Left lung (tissue), 10 donors: Measurements from ENCODE around the gene GBP2. TPM values are rescaled to one million over a fixed set of nuclear protein-coding genes. Genes with fewer than 3 reads are reported as not detected.
"Not testable (repeated sequence)": the region's sequence is repeated elsewhere in the genome, so short reads cannot be mapped to it uniquely, and the experiment has no call there.

Experiments
- ATAC-seq: fragments of 200-7000 bp; cut with Tn5 transposase; one replicate; pipeline ENCODE4 v1.9.1; 2020; ENCODE audit warnings: moderate library complexity
- DNase-seq, 4 donors: peaks; one replicate each; pipeline ENCODE4 v3.0.0-alpha.2; 2013 to 2020
- H3K27ac ChIP-seq, 2 donors: fragments of 200-600 bp; sonication (generic) in 1 of 2; one replicate each; pipeline versions ENCODE4 v1.5.0 to v1.8.0; 2020 to 2021
- H3K27me3 ChIP-seq, 2 donors: fragments of 200-600 bp; sonication (generic) in 1 of 2; one replicate each; pipeline versions ENCODE4 v1.5.0 to v1.8.0; 2020 to 2021
- H3K36me3 ChIP-seq, 2 donors: fragments of 200-600 bp; sonication (generic) in 1 of 2; one replicate each; pipeline versions ENCODE4 v1.5.0 to v1.8.0; 2020 to 2021
- H3K4me1 ChIP-seq, 2 donors: fragments of 200-600 bp; one replicate each; pipeline ENCODE4 v1.8.0; 2021
- H3K4me3 ChIP-seq, 2 donors: fragments of 200-600 bp; sonication (generic) in 1 of 2; one replicate each; pipeline versions ENCODE4 v1.5.0 to v1.8.0; 2020 to 2021; ENCODE audit warnings: mild to moderate bottlenecking in 1 of 2
- H3K9me3 ChIP-seq, 2 donors: fragments of 200-600 bp; sonication (generic) in 1 of 2; one replicate each; pipeline versions ENCODE4 v1.5.0 to v1.8.0; 2020 to 2021
- intact Hi-C, 2 donors: fragments of 100-400 bp; cut with DNase I; formaldehyde crosslinking; loops; one replicate each; pipeline versions ENCODE4 v1.11.2 to v1.14.2; 2022
- polyA plus RNA-seq, 6 donors: library from polyadenylated mRNA; unstranded; fragments of 120-200 nt; gene quantifications; one replicate each; pipeline ENCODE4 v1.2.1, GENCODE V29; 2013; ENCODE audit not compliant: insufficient read length in 6 of 6
- total RNA-seq, 2 donors: library from RNA; stranded (reverse); fragmentation: NEBNext Ultra II Directional; extraction: Animal tissue kit (Norgen Biotek cat#: 25700); gene quantifications; one replicate each; pipeline ENCODE4 v1.2.1, GENCODE V29; 2021
- TF ChIP-seq, protein P1 (sequence below), 2 donors: fragments of 200-600 bp; sonication (generic) in 1 of 2; IDR thresholded peaks; one replicate each; pipeline versions ENCODE4 v1.5.0 to v1.8.0; 2021; ENCODE audit warnings: antibody characterized with exemption in 2 of 2
- donor health status: DM: no; HTN: yes; CAD: no.
- donor health status: DM: no; HTN: no; CAD: no.

GBP2 gene
- total and polyA plus RNA-seq, 8 donors = 2.8 to 67.2 (median 5.7) TPM

DNA sequence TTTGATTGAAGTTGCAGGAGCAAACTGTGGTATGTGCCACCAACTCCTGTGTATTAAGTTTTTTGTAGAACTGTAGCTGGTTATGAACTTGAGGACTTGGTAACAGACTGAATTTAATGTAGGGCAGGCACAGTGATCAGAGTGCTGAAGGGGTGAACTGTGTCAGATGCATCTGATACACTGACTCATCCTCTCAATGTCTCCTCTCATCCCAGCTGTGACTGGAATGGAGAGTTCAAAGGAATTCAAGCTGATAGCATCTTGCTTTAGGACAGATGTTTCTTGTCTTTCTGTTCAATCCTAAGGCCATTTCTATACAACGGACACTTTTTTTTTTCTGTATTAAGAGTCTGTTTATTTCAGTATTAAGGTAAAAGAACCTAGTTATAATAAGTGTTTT, 36.0 kb downstream of the GBP2 start:
- Histone ChIP-seq H3K27ac (no peak overlapping the region), H3K36me3 (no peaks in the 10 kb centered on the region), H3K4me1 (no peaks in the 10 kb centered on the region), H3K27me3 (no peaks in the 10 kb centered on the region), H3K9me3 (no peaks in the 10 kb centered on the region), H3K4me3 (no peak overlapping the region)
- intact Hi-C loops = loop anchor here in 1 of 2 donors (10.0 kb wide), 1 partner anchor 265 kb away; no protein-coding TSS in a partner anchor
- TF ChIP-seq, protein P1, sequence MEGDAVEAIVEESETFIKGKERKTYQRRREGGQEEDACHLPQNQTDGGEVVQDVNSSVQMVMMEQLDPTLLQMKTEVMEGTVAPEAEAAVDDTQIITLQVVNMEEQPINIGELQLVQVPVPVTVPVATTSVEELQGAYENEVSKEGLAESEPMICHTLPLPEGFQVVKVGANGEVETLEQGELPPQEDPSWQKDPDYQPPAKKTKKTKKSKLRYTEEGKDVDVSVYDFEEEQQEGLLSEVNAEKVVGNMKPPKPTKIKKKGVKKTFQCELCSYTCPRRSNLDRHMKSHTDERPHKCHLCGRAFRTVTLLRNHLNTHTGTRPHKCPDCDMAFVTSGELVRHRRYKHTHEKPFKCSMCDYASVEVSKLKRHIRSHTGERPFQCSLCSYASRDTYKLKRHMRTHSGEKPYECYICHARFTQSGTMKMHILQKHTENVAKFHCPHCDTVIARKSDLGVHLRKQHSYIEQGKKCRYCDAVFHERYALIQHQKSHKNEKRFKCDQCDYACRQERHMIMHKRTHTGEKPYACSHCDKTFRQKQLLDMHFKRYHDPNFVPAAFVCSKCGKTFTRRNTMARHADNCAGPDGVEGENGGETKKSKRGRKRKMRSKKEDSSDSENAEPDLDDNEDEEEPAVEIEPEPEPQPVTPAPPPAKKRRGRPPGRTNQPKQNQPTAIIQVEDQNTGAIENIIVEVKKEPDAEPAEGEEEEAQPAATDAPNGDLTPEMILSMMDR (IDR thresholded peaks at IDR 0.05) = no peak
- ATAC-seq = no peak
- no peak for DNase-seq

DNA sequence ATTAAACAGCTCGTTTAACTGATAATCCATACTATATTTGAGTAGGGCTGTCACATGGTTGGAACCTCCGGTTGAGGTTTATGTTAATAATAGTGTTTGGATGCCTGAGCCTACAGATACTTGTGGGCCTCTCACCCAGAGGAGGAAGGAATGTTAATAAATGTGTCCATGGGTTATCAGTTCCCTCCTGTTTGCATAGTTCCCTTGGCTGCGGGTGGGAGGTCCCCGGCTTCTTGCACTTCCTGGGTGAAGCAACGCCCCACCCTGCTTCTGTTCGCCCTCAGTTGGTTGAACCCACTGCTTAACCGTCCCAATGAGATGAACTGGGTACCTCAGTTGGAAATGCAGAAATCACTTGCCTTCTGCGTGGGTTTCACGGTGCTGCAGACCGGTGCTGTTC, 37.3 kb downstream of the GBP2 start:
- TF ChIP-seq, protein P1 (IDR thresholded peaks at IDR 0.05) = no peak
- DNase-seq = peak in 1 of 4 donors; percentile 28
- Histone ChIP-seq H3K27ac (no peak overlapping the region), H3K4me1 (no peaks in the 10 kb centered on the region), H3K27me3 (no peaks in the 10 kb centered on the region), H3K4me3 (no peak overlapping the region), H3K9me3 (no peaks in the 10 kb centered on the region), H3K36me3 (no peaks in the 10 kb centered on the region)
- ATAC-seq = no peak
- intact Hi-C loops = no loop called here

DNA sequence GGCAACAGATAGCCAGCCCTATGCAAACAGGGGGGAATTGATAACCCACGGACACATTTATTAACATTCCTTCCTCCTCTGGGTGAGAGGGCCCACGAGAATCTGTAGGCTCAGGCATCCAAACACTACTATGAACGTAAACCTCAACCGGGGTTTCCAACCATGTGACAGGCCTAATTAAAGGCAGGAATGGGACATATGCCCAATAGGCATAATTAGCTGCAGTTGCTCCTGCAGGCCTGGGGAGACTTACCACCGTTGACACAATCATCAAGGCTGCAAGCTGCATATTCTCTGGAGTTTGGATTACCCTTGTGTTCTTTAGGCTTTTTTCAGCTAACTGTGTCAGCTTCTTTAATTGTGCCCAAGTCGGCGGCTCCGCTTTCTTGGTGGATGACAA, 38.7 kb downstream of the GBP2 start:
- no peak for DNase-seq
- intact Hi-C loops = no loop called here
- Histone ChIP-seq H3K27ac (no peak overlapping the region), H3K27me3 (no peaks in the 10 kb centered on the region), H3K4me1 (no peaks in the 10 kb centered on the region), H3K9me3 (no peaks in the 10 kb centered on the region), H3K4me3 (no peak overlapping the region), H3K36me3 (no peaks in the 10 kb centered on the region)
- TF ChIP-seq, protein P1 (IDR thresholded peaks at IDR 0.05) = no peak
- ATAC-seq = no peak

DNA sequence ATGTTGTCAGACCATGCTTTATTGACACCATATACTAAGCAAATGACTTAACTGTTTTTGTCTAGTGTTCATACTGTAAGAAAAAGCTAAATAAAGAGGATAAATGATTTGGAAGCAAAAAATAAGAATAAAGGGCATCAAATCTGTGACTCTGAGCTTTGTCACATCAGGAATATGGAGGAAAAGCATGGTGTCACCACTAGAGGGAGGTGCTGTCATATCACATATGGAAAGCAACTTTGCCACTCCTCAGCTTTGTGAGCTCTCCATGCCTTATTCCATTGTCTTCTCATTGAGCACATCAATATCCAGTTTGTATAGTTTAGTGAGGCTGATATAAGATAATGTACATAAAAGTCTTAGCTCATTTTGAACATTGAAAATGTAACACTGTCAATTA, 40.1 kb downstream of the GBP2 start:
- H3K27me3 ChIP-seq = no peaks in the 10 kb centered on the region
- H3K4me1 ChIP-seq = peaks cover 0 to 8% of the 10 kb centered on the region in 2 donors
- peak; percentile 75 for ATAC-seq
- no peaks in the 10 kb centered on the region for H3K36me3 ChIP-seq
- H3K4me3 ChIP-seq = no peak overlapping the region
- H3K9me3 ChIP-seq = no peaks in the 10 kb centered on the region
- intact Hi-C loops = no loop called here
- H3K27ac ChIP-seq = no peak overlapping the region
- DNase-seq = peak in 2 of 4 donors; percentile 19 to 60
- TF ChIP-seq, protein P1 (IDR thresholded peaks at IDR 0.05) = peak; percentile 48 to 79

DNA sequence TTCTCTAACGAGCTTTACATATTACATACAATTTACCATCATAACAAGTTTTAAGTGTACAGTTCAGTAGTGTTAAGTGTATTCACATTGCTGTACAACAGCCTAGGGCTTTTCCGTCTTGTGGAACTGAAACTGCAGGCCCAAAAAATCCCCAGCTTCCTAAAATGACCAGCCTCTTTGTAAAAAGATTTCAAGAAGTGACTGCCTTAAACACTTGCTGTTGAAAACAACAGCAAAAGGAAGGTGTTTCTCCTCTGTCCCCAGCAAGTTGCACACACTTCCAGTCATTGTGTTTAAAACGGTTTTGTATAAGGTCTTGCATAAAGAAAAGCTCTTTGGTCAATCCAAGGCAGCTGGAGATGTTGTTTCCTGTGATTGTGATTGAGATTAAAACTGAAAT, 44.9 kb downstream of the GBP2 start:
- ATAC-seq = no peak
- DNase-seq = no peak
- H3K36me3 ChIP-seq = no peaks in the 10 kb centered on the region
- H3K4me1 ChIP-seq = peaks cover 0 to 9% of the 10 kb centered on the region in 2 donors
- no peaks in the 10 kb centered on the region for H3K27me3 ChIP-seq
- H3K9me3 ChIP-seq = peaks cover 0 to 8% of the 10 kb centered on the region in 2 donors
- intact Hi-C loops = no loop called here
- TF ChIP-seq, protein P1 (IDR thresholded peaks at IDR 0.05) = no peak
- no peak overlapping the region for H3K4me3 ChIP-seq
- peak overlapping the region in 1 of 2 donors; percentile 19 for H3K27ac ChIP-seq

DNA sequence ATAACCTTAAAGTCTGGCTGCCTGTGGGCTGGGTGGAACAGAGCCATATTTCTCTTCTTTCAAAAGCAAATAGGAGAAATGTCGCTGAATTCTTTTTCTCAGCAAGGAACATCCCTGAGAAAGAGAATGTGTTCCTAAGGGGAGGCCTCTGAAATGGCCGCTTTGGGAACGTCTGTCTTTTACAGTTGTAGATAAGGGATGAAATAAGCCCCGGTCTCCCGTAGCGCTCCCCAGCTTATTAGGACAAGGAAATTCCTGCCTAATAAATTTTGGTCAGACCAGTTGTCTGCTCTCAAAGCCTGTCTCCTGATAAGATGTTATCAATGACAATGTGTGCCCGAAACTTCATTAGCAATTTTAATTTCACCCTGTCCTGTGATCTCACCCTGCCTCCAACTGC, 45.8 kb downstream of the GBP2 start:
- intact Hi-C loops, H3K4me1 ChIP-seq, H3K9me3 ChIP-seq, H3K27ac ChIP-seq, H3K36me3 ChIP-seq, H3K4me3 ChIP-seq, H3K27me3 ChIP-seq, ATAC-seq, DNase-seq: not testable (repeated sequence)

DNA sequence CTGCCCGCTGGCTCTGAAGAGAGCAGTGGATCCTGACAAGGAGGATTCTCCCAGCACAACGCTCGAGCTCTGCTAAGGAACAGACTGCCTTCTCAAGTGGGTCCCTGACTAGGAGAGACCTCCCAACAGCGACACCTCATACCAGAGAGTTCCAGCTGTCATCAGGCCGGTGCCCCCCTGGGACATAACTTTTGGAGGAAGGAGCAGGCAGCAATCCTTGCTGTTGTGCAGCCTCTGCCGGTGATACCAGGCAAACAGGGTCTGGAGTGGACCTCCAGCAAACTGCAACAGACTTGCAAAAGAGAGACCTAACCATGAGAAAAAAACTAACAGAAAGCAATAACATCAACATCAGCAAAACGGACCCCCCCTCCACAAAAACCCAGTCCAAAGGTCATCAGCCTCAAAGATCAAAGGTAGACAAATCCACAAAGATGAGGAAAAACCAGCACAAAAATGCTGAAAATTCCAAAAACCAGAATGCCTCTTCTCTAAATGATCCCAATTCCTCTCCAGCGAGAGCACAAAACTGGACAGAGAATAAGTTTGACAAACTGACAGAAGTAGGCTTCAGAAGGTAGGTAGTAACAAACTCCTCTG, 53.3 kb downstream of the GBP2 start:
- H3K4me3 ChIP-seq, ATAC-seq, H3K27me3 ChIP-seq, H3K9me3 ChIP-seq, H3K27ac ChIP-seq, intact Hi-C loops, H3K4me1 ChIP-seq, H3K36me3 ChIP-seq: not testable (repeated sequence)
- DNase-seq = peak in 1 of 4 donors; percentile 10
